NCI-H2171 treated with DMSO at 0.1 percent for 48 hours (cell line): ENCODE measurements around the gene PRKCA.

Experiments
- DNase-seq: peaks from one replicate; lab custom pipeline; 2025; lab: John Stamatoyannopoulos, UW

The PRKCA gene

GRCh38 chr17:66839616-66840015, 537.2 kb downstream of the PRKCA start:
- DNase-seq = no peak

- no peak for DNase-seq
Observed at GRCh38 chr17:66840061-66840460, 537.6 kb downstream of the PRKCA start.

GRCh38 chr17:66841328-66841727, 538.9 kb downstream of the PRKCA start:
- no peak for DNase-seq

- no peak for DNase-seq
Observed at GRCh38 chr17:66841744-66842143, 539.3 kb downstream of the PRKCA start.

GRCh38 chr17:66842505-66842904, 540.1 kb downstream of the PRKCA start:
- DNase-seq = no peak

- DNase-seq = no peak
Observed at GRCh38 chr17:66842959-66843358, 540.5 kb downstream of the PRKCA start.

- DNase-seq = peak; percentile 98
Observed at GRCh38 chr17:66843627-66844026, 541.2 kb downstream of the PRKCA start.

- DNase-seq = no peak
Observed at GRCh38 chr17:66847704-66848103, 545.3 kb downstream of the PRKCA start.

- DNase-seq = no peak
Observed at GRCh38 chr17:66848496-66848895, 546.1 kb downstream of the PRKCA start.

GRCh38 chr17:66849032-66849655, 546.7 kb downstream of the PRKCA start:
- no peak for DNase-seq

GRCh38 chr17:66849851-66850580, 547.6 kb downstream of the PRKCA start:
- no peak for DNase-seq

- peak; percentile 25 for DNase-seq
Observed at GRCh38 chr17:66850692-66851091, 548.3 kb downstream of the PRKCA start.

- no peak for DNase-seq
Observed at GRCh38 chr17:66855204-66855603, 552.8 kb downstream of the PRKCA start.

GRCh38 chr17:66858226-66859083, 556.0 kb downstream of the PRKCA start:
- no peak for DNase-seq

- no peak for DNase-seq
Observed at GRCh38 chr17:66859353-66859752, 556.9 kb downstream of the PRKCA start.

- no peak for DNase-seq
Observed at GRCh38 chr17:66860204-66860603, 557.8 kb downstream of the PRKCA start.
